Parathyroid adenoma (tissue), 2 donors: ENCODE data around the gene CA5B.
"Not testable (repeated sequence)": the region's sequence is repeated elsewhere in the genome, so short reads cannot be mapped to it uniquely, and the experiment has no call there.

Source experiments
- H2AFZ ChIP-seq: fragments of 300-600 bp; sonication (generic); one replicate; pipeline ENCODE4 v1.7.0; 2017; ENCODE audit warnings: antibody characterized with exemption, mild to moderate bottlenecking
- H3K27ac ChIP-seq: fragments of 300-600 bp; sonication (generic); one replicate; pipeline ENCODE4 v1.7.0; 2017
- H3K27me3 ChIP-seq: fragments of 300-600 bp; sonication (generic); one replicate; pipeline ENCODE4 v1.7.0; 2017; ENCODE audit warnings: low read length; ENCODE audit not compliant: control insufficient read depth, insufficient read depth
- H3K36me3 ChIP-seq: fragments of 300-600 bp; sonication (generic); one replicate; pipeline ENCODE4 v1.7.0; 2017; ENCODE audit warnings: low read length; ENCODE audit not compliant: control insufficient read depth, insufficient read depth
- H3K4me1 ChIP-seq: fragments of 300-600 bp; sonication (generic); one replicate; pipeline ENCODE4 v1.7.0; 2017; ENCODE audit warnings: control low read depth
- H3K4me2 ChIP-seq: fragments of 300-600 bp; sonication (generic); one replicate; pipeline ENCODE4 v1.7.0; 2017; ENCODE audit warnings: low read length
- H3K4me3 ChIP-seq: fragments of 300-600 bp; sonication (generic); one replicate; pipeline ENCODE4 v1.7.0; 2017; ENCODE audit warnings: low read depth, low read length
- H3K79me2 ChIP-seq: fragments of 300-600 bp; sonication (generic); one replicate; pipeline ENCODE4 v1.7.0; 2017; ENCODE audit warnings: control low read depth
- H3K9ac ChIP-seq: fragments of 300-600 bp; sonication (generic); one replicate; pipeline ENCODE4 v1.7.0; 2017; ENCODE audit warnings: mild to moderate bottlenecking
- H3K9me3 ChIP-seq: fragments of 300-600 bp; sonication (generic); one replicate; pipeline ENCODE4 v1.7.0; 2017; ENCODE audit warnings: low read length; ENCODE audit not compliant: control insufficient read depth
- TF ChIP-seq, protein P1 (sequence below): fragments of 300-600 bp; sonication (generic); IDR thresholded peaks from one replicate; pipeline ENCODE4 v1.7.0; 2017; ENCODE audit warnings: antibody characterized with exemption, mild to moderate bottlenecking
- donor health status: primary hyperparathyroidism.

The CA5B gene

DNA sequence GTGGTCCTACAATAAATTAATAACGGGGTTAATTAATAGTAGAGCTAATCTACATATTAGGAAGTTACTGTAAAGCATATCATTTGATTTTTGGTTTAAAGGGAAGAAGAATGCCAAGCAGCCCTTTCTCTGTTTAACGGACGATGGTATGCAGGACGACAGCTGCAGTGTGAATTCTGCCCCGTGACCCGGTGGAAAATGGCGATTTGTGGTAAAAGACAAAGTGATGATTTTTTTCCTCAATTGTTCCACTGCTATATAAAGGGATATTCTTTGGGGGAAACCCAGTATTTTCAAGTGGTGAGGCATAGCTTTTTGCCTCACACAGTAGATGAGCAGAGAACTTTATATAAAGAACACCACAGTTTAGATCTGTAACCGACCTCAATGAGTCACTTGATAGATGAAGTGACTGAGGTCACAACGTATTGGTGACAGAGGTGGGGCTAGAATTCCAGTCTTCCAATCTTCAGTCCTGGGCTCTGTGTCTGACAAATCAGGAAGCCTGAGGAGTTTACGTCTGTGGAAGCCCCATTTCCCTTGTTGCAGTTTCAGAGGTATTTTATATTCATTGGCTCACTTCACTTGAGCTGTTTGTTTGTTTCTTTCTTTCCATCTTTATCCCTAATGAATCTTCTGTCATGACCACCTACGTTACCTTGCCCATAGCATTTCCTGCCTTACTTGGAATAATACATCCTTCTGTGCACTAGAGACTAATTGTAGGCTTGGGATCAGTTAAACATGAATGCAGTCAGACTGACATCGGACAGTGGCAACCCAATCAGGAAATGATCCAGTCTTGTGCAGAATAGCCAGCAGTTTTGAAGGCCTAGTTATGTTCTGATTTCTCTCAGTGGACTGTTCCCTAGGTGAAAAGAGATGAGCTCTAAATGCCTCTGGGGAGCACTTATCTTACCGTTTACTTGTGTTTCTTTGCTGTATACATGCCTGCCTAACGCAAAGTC is 82.3 kb downstream of the CA5B start:
- Histone ChIP-seq H3K4me3 (no peak overlapping the region), H2AFZ (no peak overlapping the region), H3K36me3 (no peaks in the 10 kb centered on the region), H3K9ac (no peak overlapping the region), H3K4me1 (no peaks in the 10 kb centered on the region), H3K27me3 (no peaks in the 10 kb centered on the region), H3K9me3 (no peaks in the 10 kb centered on the region), H3K4me2 (no peak overlapping the region), H3K27ac (no peak overlapping the region), H3K79me2 (no peaks in the 10 kb centered on the region)
- TF ChIP-seq, protein P1, sequence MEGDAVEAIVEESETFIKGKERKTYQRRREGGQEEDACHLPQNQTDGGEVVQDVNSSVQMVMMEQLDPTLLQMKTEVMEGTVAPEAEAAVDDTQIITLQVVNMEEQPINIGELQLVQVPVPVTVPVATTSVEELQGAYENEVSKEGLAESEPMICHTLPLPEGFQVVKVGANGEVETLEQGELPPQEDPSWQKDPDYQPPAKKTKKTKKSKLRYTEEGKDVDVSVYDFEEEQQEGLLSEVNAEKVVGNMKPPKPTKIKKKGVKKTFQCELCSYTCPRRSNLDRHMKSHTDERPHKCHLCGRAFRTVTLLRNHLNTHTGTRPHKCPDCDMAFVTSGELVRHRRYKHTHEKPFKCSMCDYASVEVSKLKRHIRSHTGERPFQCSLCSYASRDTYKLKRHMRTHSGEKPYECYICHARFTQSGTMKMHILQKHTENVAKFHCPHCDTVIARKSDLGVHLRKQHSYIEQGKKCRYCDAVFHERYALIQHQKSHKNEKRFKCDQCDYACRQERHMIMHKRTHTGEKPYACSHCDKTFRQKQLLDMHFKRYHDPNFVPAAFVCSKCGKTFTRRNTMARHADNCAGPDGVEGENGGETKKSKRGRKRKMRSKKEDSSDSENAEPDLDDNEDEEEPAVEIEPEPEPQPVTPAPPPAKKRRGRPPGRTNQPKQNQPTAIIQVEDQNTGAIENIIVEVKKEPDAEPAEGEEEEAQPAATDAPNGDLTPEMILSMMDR, result no peak

DNA sequence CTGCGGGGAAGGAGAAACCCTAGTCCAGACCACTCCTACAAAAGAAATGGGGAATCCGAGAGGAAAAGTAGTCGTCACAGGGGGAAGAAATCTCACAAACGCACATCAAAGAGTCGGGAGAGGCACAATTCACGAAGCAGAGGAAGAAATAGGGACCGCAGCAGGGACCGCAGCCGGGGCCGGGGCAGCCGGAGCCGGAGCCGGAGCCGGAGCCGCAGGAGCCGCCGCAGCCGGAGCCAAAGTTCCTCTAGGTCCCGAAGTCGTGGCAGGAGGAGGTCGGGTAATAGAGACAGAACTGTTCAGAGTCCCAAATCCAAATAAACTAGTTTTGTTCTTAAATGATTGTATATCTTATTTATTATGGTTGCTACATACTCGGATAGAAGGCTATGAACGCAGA is 84.9 kb downstream of the CA5B start:
- no peak overlapping the region for H3K9ac ChIP-seq
- H3K27me3 ChIP-seq, result no peaks in the 10 kb centered on the region
- no peaks in the 10 kb centered on the region for H3K79me2 ChIP-seq
- H3K4me1 ChIP-seq, result no peaks in the 10 kb centered on the region
- no peak overlapping the region for H3K4me2 ChIP-seq
- H3K36me3 ChIP-seq, result no peaks in the 10 kb centered on the region
- H3K27ac ChIP-seq, result no peak overlapping the region
- TF ChIP-seq, protein P1, result no peak
- H3K9me3 ChIP-seq, result no peaks in the 10 kb centered on the region
- H3K4me3 ChIP-seq, result no peak overlapping the region
- H2AFZ ChIP-seq, result no peak overlapping the region

DNA sequence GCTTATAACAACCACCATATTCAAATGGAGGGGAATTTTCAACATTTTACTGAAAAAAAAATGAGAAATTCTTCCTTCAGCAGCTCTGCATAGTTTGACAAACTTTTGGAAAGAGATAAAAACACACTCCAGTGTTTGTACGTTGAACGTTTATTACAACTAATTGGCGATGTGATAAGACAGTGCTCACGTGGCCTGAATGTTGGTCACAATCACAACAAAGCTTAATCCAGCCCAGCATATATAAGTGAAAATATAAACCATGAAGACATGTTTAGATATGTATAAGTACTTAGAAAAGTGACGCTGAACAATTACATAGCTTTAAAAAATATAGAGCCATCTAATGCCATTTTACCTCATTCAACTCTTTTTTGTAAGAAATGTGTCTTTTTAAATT is 87.9 kb downstream of the CA5B start:
- H3K27ac ChIP-seq, result no peak overlapping the region
- no peaks in the 10 kb centered on the region for H3K4me1 ChIP-seq
- no peak overlapping the region for H2AFZ ChIP-seq
- no peak overlapping the region for H3K9ac ChIP-seq
- H3K4me3 ChIP-seq, result no peak overlapping the region
- no peaks in the 10 kb centered on the region for H3K79me2 ChIP-seq
- no peak overlapping the region for H3K4me2 ChIP-seq
- H3K9me3 ChIP-seq, result no peaks in the 10 kb centered on the region
- no peaks in the 10 kb centered on the region for H3K27me3 ChIP-seq
- TF ChIP-seq, protein P1, result no peak
- no peaks in the 10 kb centered on the region for H3K36me3 ChIP-seq

DNA sequence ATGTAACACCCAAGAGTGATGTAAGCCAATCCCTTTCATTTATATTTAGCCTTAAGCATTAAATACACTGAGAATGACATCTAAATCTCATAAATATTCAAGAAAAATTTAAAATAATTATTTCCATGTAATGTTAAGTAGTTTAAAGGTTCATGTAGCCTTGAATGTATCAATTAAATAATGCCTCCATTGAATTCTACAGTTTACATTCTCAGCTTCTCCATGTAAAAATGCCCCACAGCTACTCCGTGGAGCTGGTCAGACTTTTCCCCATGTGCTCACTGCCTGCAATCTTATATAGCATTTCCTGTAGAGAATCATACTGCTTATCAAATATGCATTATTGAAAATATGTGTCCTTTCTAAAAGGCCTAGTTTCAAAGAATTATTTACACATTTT is 91.1 kb downstream of the CA5B start:
- Histone ChIP-seq H3K27ac (no peak overlapping the region), H3K4me3 (no peak overlapping the region)

DNA sequence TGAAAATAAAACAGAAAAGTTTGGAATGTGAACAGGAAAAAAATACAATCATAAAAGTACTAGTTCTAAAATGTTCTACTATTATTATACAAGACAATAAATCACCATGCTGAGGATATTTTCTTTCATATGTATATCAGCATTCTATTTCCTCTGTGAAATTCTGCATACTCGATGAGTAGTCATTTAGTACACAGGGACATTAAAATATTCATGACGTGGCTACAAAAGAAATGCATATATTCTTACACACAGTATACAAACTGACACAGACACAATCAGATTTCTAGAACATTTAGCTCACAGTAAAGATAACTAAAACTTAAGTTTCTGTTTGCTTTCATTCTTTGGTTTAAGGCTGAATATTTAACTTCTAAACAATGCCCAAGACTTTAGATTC is 93.3 kb downstream of the CA5B start:
- not testable (repeated sequence) for H2AFZ ChIP-seq, H3K9ac ChIP-seq, H3K27me3 ChIP-seq, H3K27ac ChIP-seq, H3K36me3 ChIP-seq, H3K4me1 ChIP-seq, H3K79me2 ChIP-seq, H3K4me3 ChIP-seq, H3K4me2 ChIP-seq, H3K9me3 ChIP-seq

More for the DNA sequence above, 91.1 kb downstream of the CA5B start:
- H3K4me2 ChIP-seq, result no peak overlapping the region
- no peak overlapping the region for H2AFZ ChIP-seq
- no peak overlapping the region for H3K9ac ChIP-seq
- no peaks in the 10 kb centered on the region for H3K4me1 ChIP-seq
- H3K27me3 ChIP-seq, result no peaks in the 10 kb centered on the region
- TF ChIP-seq, protein P1, result no peak
- no peaks in the 10 kb centered on the region for H3K36me3 ChIP-seq
- H3K79me2 ChIP-seq, result no peaks in the 10 kb centered on the region
- H3K9me3 ChIP-seq, result no peaks in the 10 kb centered on the region
